ENCODE measurements around the gene ABHD12.
"Not testable (repeated sequence)": the region's sequence is repeated elsewhere in the genome, so short reads cannot be mapped to it uniquely, and the experiment has no call there.

DNA sequence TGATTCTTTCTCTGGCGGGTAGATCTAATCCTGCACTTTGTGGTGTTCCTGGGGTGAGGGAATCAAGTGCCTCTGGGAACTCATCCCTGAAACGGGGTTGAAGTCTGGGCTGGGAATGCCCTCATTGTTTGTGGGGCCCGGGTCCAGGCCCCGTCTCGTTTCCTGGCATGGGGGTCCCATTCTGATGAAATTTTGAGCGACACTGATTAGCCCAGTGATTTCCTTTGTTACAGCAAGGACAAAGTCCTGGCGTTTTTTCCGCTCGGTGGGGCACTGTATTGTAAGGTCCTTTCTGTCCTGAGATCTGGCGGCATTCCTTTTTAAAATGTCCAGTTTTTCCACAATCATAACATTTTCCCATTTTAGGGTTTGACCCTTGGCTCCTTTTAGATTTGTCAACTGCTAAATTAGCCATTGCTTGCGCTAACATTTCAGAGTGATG lies 9.7 kb upstream of the ABHD12 start:
- TF ChIP-seq, protein P1, sequence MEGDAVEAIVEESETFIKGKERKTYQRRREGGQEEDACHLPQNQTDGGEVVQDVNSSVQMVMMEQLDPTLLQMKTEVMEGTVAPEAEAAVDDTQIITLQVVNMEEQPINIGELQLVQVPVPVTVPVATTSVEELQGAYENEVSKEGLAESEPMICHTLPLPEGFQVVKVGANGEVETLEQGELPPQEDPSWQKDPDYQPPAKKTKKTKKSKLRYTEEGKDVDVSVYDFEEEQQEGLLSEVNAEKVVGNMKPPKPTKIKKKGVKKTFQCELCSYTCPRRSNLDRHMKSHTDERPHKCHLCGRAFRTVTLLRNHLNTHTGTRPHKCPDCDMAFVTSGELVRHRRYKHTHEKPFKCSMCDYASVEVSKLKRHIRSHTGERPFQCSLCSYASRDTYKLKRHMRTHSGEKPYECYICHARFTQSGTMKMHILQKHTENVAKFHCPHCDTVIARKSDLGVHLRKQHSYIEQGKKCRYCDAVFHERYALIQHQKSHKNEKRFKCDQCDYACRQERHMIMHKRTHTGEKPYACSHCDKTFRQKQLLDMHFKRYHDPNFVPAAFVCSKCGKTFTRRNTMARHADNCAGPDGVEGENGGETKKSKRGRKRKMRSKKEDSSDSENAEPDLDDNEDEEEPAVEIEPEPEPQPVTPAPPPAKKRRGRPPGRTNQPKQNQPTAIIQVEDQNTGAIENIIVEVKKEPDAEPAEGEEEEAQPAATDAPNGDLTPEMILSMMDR (conservative IDR thresholded peaks at IDR 0.05) = not testable (repeated sequence)
- not testable (repeated sequence) for TF ChIP-seq EZH2 (IDR thresholded peaks at IDR 0.05; ENCODE audit: low read depth)

Data from PC-9 (cell line).